RWPE2 (cell line): ENCODE results near the gene TMOD3.

Experiments used
- ATAC-seq: fragments of 200-7000 bp; cut with Tn5 transposase; 3 replicates; pipeline ENCODE4 v1.9.1; 2021; ENCODE audit warnings: low read depth
- DNase-seq: peaks from one replicate; pipeline ENCODE4 v3.0.0-alpha.2; 2020; ENCODE audit warnings: low spot score
- H3K27ac ChIP-seq: fragments of 450-650 bp; 2 replicates; pipeline ENCODE4 v1.5.1; 2017; ENCODE audit warnings: mild to moderate bottlenecking; ENCODE audit not compliant: poor library complexity, severe bottlenecking
- H3K27me3 ChIP-seq: fragments of 250-450 bp; sonication (Bioruptor Pico); 2 replicates; pipeline ENCODE4 v1.5.1; 2021; ENCODE audit warnings: mild to moderate bottlenecking, moderate library complexity; ENCODE audit not compliant: insufficient read depth, poor library complexity, severe bottlenecking
- H3K36me3 ChIP-seq: fragments of 250-450 bp; sonication (Bioruptor Pico); 2 replicates; pipeline ENCODE4 v1.5.1; 2020; ENCODE audit warnings: low read depth, mild to moderate bottlenecking, moderate library complexity
- H3K4me1 ChIP-seq: fragments of 250-450 bp; sonication (Bioruptor Pico); 2 replicates; pipeline ENCODE4 v1.5.1; 2021; ENCODE audit warnings: mild to moderate bottlenecking, moderate library complexity; ENCODE audit not compliant: insufficient read depth, poor library complexity, severe bottlenecking
- H3K4me3 ChIP-seq: fragments of 250-450 bp; sonication (Bioruptor Pico); 2 replicates; pipeline ENCODE4 v1.5.1; 2021; ENCODE audit warnings: mild to moderate bottlenecking, moderate library complexity; ENCODE audit not compliant: severe bottlenecking
- H3K9me3 ChIP-seq: fragments of 250-450 bp; sonication (Bioruptor Pico); 2 replicates; pipeline ENCODE4 v1.5.1; 2021; ENCODE audit warnings: mild to moderate bottlenecking, moderate library complexity; ENCODE audit not compliant: severe bottlenecking
- CTCF ChIP-seq: fragments of 450-650 bp; IDR thresholded peaks from one replicate; pipeline ENCODE4 v1.5.1; 2017; ENCODE audit warnings: mild to moderate bottlenecking, moderate library complexity; ENCODE audit not compliant: poor library complexity, severe bottlenecking

TMOD3 gene

GRCh38 chr15:51833772-51834171 lies 4.3 kb downstream of the TMOD3 start:
- DNase-seq = no peak
- Histone ChIP-seq H3K27me3 (no peaks in the 10 kb centered on the region), H3K4me1 (peaks cover 69% of the 10 kb centered on the region), H3K4me3 (no peak overlapping the region), H3K27ac (peak overlapping the region; percentile 36), H3K36me3 (peaks cover 62% of the 10 kb centered on the region), H3K9me3 (no peaks in the 10 kb centered on the region)
- TF ChIP-seq CTCF = no peak
- ATAC-seq = no peak

DNA sequence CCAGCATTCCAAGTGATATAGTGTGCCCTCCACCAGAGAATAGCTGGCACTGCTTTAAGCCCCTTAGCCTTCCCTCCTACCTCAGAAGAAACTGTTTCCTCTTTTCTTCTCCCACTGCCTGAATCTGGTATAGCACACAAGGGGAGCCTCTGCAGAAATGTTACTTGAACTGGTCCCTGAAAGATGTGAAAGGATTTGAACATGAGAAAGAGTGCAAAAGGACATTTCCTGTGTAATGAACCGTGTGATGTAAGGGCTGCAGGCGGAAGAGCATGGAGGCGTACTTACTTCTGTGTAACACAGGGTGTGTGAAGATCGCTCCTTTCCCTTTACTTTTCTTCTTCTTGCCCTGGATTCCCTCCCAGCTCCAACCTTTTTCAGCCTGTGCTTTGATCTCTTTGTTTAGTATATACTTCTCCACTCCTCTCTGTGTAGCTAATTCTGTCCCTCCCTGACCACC lies 8.4 kb downstream of the TMOD3 start:
- DNase-seq = no peak
- no peak overlapping the region for H3K4me3 ChIP-seq
- no peak; the same call in 2 of the 3 replicates for ATAC-seq
- H3K27me3 ChIP-seq = no peaks in the 10 kb centered on the region
- peaks cover 83% of the 10 kb centered on the region for H3K4me1 ChIP-seq
- peaks cover 42% of the 10 kb centered on the region for H3K36me3 ChIP-seq
- TF ChIP-seq CTCF = no peak
- peak overlapping the region; percentile 32 for H3K27ac ChIP-seq
- no peaks in the 10 kb centered on the region for H3K9me3 ChIP-seq

GRCh38 chr15:51838270-51838669 lies 8.8 kb downstream of the TMOD3 start:
- H3K9me3 ChIP-seq = no peaks in the 10 kb centered on the region
- no peak for TF ChIP-seq CTCF
- H3K27me3 ChIP-seq = no peaks in the 10 kb centered on the region
- ATAC-seq (no peak), DNase-seq (no peak)
- no peak overlapping the region for H3K4me3 ChIP-seq
- peaks cover 83% of the 10 kb centered on the region for H3K4me1 ChIP-seq
- H3K36me3 ChIP-seq = peaks cover 37% of the 10 kb centered on the region
- peak overlapping the region; percentile 32 for H3K27ac ChIP-seq

DNA sequence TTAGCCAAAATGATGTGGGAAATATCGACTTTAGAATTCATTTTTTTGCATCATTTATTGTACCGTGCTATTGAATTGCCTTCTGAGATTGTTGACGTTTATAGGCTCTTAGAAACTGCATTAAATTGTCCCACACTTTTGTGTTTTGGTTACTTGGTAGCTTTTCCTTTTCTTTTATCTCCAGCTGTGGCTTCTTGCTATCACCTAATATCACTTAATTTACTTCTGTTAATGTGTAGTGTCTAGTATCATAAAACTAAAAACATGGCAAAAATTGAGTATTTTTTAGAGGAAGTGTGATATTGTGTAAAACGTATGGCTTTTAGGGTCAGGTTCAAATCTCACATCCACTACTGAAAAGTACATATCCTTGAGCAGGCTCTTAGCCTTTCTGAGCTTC lies 11.2 kb downstream of the TMOD3 start:
- peaks cover 83% of the 10 kb centered on the region for H3K4me1 ChIP-seq
- no peak for DNase-seq

More for the DNA sequence above, 11.2 kb downstream of the TMOD3 start:
- Histone ChIP-seq H3K27ac (peak overlapping the region; percentile 97), H3K36me3 (peaks cover 13% of the 10 kb centered on the region), H3K27me3 (no peaks in the 10 kb centered on the region), H3K9me3 (no peaks in the 10 kb centered on the region), H3K4me3 (no peak overlapping the region)
- ATAC-seq = no peak
- no peak for TF ChIP-seq CTCF
